Endothelial cell of umbilical vein (primary cell): ENCODE data around the gene HDGFL2. TPM values are rescaled to one million over a fixed set of nuclear protein-coding genes. Genes with fewer than 3 reads are reported as not detected.
A peak's percentile ranks its signal among the peaks of the same experiment; 100 is the strongest.

ENCODE experiments used
- BruUV-seq: library from RNA; stranded (reverse); fragments of 400-500 nt; replicated peaks from 2 replicates; lab custom pipeline; 2021; lab: Mats Ljungman, UMichigan
- CTCF ChIA-PET: fragments of 300-600, 350-600 bp; sonication (Branson Sonifier 250); formaldehyde crosslinking; loops from one replicate; lab custom pipeline; 2021; ENCODE audit warnings: antibody characterized with exemption, inconsistent platforms; lab: Charles Lee
- POLR2A ChIA-PET: fragments of 300-600, 350-600 bp; sonication (Branson Sonifier 250); formaldehyde crosslinking; loops from one replicate; lab custom pipeline; 2021; ENCODE audit warnings: antibody characterized with exemption, inconsistent platforms; lab: Charles Lee
- DNase-seq: peaks from one replicate; pipeline ENCODE4 v3.0.0-alpha.2; 2011; ENCODE audit warnings: low read depth, low spot score
- FAIRE-seq: peaks from 2 replicates; lab custom pipeline; 2011; peaks lifted over from hg19 to GRCh38; lab: Jason Lieb, UNC
- H2AFZ ChIP-seq: 2 replicates; pipeline ENCODE4 v1.6.0; 2012; ENCODE audit warnings: low read depth, low read length, control low read depth, inconsistent platforms
- H3K27ac ChIP-seq: 2 replicates; pipeline ENCODE4 v1.5.1; 2011; ENCODE audit warnings: low read depth, mild to moderate bottlenecking, control low read depth, low read length, moderate library complexity; ENCODE audit not compliant: insufficient read depth
- H3K27me3 ChIP-seq, 2 experiments: 2 replicates each; pipeline versions ENCODE4 v1.6.0 to v1.6.1; 2011; ENCODE audit warnings: low read length in 2 of 2, mixed read lengths in 1 of 2; ENCODE audit not compliant: control insufficient read depth in 2 of 2, insufficient read depth in 2 of 2
- H3K36me3 ChIP-seq, 2 experiments: 2 replicates in 1 of 2; 3 replicates in 1 of 2; pipeline ENCODE4 v1.5.1; 2011; ENCODE audit warnings: low read length in 2 of 2, mild to moderate bottlenecking in 1 of 2, moderate library complexity in 1 of 2; ENCODE audit not compliant: control insufficient read depth in 2 of 2, insufficient read depth in 2 of 2; ENCODE audit errors: extremely low read depth in 1 of 2
- H3K4me1 ChIP-seq: 3 replicates; pipeline ENCODE4 v1.5.1; 2011; ENCODE audit warnings: mild to moderate bottlenecking, low read length; ENCODE audit not compliant: control insufficient read depth, insufficient read depth; ENCODE audit errors: extremely low read depth
- H3K4me2 ChIP-seq: 2 replicates; pipeline ENCODE4 v1.6.1; 2011; ENCODE audit warnings: low read length, control low read depth, mixed read lengths; ENCODE audit not compliant: insufficient read depth
- H3K4me3 ChIP-seq, 3 experiments: fragments of 200-600 bp in 1 of 3; sonication (generic), shearing (Covaris generic) in 1 of 3; replicated peaks in 1 of 3; 2 replicates each; pipeline ENCODE4 v1.5.1; 2011 to 2016; ENCODE audit warnings: control low read depth in 3 of 3, low read length in 3 of 3, mild to moderate bottlenecking in 2 of 3, inconsistent platforms in 1 of 3, low read depth in 1 of 3, moderate library complexity in 1 of 3; ENCODE audit not compliant: insufficient read depth in 1 of 3
- H3K79me2 ChIP-seq: 2 replicates; pipeline ENCODE4 v1.6.0; 2012; ENCODE audit warnings: low read length, inconsistent platforms; ENCODE audit not compliant: control insufficient read depth, insufficient read depth
- H3K9ac ChIP-seq: replicated peaks from 2 replicates; pipeline ENCODE3; 2011; ENCODE audit warnings: low read length, control low read depth; ENCODE audit not compliant: insufficient read depth; ENCODE audit errors: extremely low read depth
- H3K9me1 ChIP-seq: replicated peaks from 3 replicates; pipeline ENCODE4 v1.6.0; 2011; ENCODE audit warnings: mild to moderate bottlenecking, low read length; ENCODE audit not compliant: control insufficient read depth, insufficient read depth; ENCODE audit errors: extremely low read depth
- H3K9me3 ChIP-seq: replicated peaks from 2 replicates; pipeline ENCODE4 v1.5.1; 2012; ENCODE audit warnings: low read length, inconsistent platforms; ENCODE audit not compliant: control insufficient read depth, insufficient read depth
- H4K20me1 ChIP-seq: replicated peaks from 2 replicates; pipeline ENCODE3; 2011; ENCODE audit warnings: mild to moderate bottlenecking, low read length; ENCODE audit not compliant: control insufficient read depth, insufficient read depth; ENCODE audit errors: extremely low read depth
- EZH2 ChIP-seq: IDR thresholded peaks from 2 replicates; pipeline ENCODE4 v1.6.1; 2012; ENCODE audit warnings: borderline replicate concordance, low read depth, mild to moderate bottlenecking, moderate library complexity, low read length, inconsistent platforms; ENCODE audit not compliant: severe bottlenecking
- FOS ChIP-seq: IDR thresholded peaks from 2 replicates; pipeline ENCODE4 v1.6.1; 2011; ENCODE audit warnings: mild to moderate bottlenecking, low read length, moderate library complexity, borderline replicate concordance; ENCODE audit not compliant: insufficient read depth
- JUN ChIP-seq: IDR thresholded peaks from 2 replicates; pipeline ENCODE4 v1.6.1; 2011; ENCODE audit warnings: borderline replicate concordance, low read depth; ENCODE audit not compliant: insufficient read length, insufficient read depth
- MAX ChIP-seq: IDR thresholded peaks from 2 replicates; pipeline ENCODE4 v1.6.1; 2011; ENCODE audit not compliant: insufficient read depth, insufficient read length
- MYC ChIP-seq: IDR thresholded peaks from one replicate; pipeline ENCODE4 v1.6.1; 2011; ENCODE audit warnings: mild to moderate bottlenecking, low read depth, low read length
- POLR2A ChIP-seq: IDR thresholded peaks from 2 replicates; pipeline ENCODE4 v1.6.1; 2012; ENCODE audit warnings: low read depth, mild to moderate bottlenecking, control low read depth, low read length
- POLR2AphosphoS5 ChIP-seq: IDR thresholded peaks from 2 replicates; pipeline ENCODE4 v1.6.1; 2012; ENCODE audit warnings: low read depth, mild to moderate bottlenecking, control low read depth, low read length, moderate library complexity; ENCODE audit not compliant: insufficient read depth
- dilution Hi-C: fragments of 300-500 bp; cut with MboI; formaldehyde crosslinking; loops from one replicate; pipeline ENCODE4 v1.15.0; 2019; ENCODE audit warnings: low sequenced_read_pairs; ENCODE audit not compliant: extremely low pct_ligation_motif_present
- intact Hi-C: fragments of 100-400 bp; cut with micrococcal nuclease; formaldehyde crosslinking; loops from one replicate; pipeline ENCODE4 v1.10.0; 2022
- polyA plus RNA-seq, 4 experiments: library from polyadenylated mRNA; depleted of rRNA in 3 of 4; stranded (reverse) in 3 of 4; unstranded in 1 of 4; fragments of >200 nt; gene quantifications; 2 replicates each; pipeline versions ENCODE4 v1.2.1 to v1.2.3, GENCODE V29; 2011 to 2012; ENCODE audit warnings: missing spikeins in 1 of 4
- total RNA-seq: library from RNA; stranded (reverse); gene quantifications from 2 replicates; pipeline ENCODE4 v1.2.3, GENCODE V29; 2021
- TF ChIP-seq, protein P1 (sequence below), 2 donors: IDR thresholded peaks; 1 replicate in 1 of 2; 2 replicates in 1 of 2; pipeline ENCODE4 v1.5.1; 2011; ENCODE audit warnings: low read length in 2 of 2, mild to moderate bottlenecking in 2 of 2, moderate library complexity in 2 of 2, control low read depth in 1 of 2, inconsistent platforms in 1 of 2, low read depth in 1 of 2; ENCODE audit not compliant: insufficient read depth in 1 of 2; ENCODE audit errors: extremely low read depth in 1 of 2

Gene HDGFL2
- total and polyA plus RNA-seq, 2 donors (not counting 3 experiments of a cell fraction or from before 2014, with no cell fraction given): 39.1 to 79.6 TPM

GRCh38 chr19:4473763-4474513 is 1.8 kb downstream of the HDGFL2 start:
- Histone ChIP-seq H3K36me3 (peaks cover 9 to 19% of the 10 kb centered on the region in 2 experiments), H3K9me3 (no peaks in the 10 kb centered on the region), H3K79me2 (peaks cover 27% of the 10 kb centered on the region), H3K4me3 (peak overlapping the region; percentile 6 to 42 (median 32)), H3K4me2 (peak overlapping the region; percentile 62), H3K27me3 (no peaks in the 10 kb centered on the region), H4K20me1 (no peaks in the 10 kb centered on the region), H3K27ac (no peak overlapping the region), H3K4me1 (peaks cover 12% of the 10 kb centered on the region), H2AFZ (peak overlapping the region; percentile 10), H3K9me1 (no peaks in the 10 kb centered on the region), H3K9ac (no peak overlapping the region)
- FAIRE-seq: peak; percentile 26
- no peak for DNase-seq
- ChIA-PET CTCF (interaction anchor here (0.6 to 1.4 kb wide), 4 partner anchors 17 to 121 kb away, joined by 3 to 6 read pairs (median 4); no protein-coding TSS in a partner anchor), POLR2A (no interaction called here)
- intact Hi-C loops (loop anchor here (5.0 kb wide), 1 partner anchor 163 kb away; the partner anchor contains the start of gene TNFAIP8L1), dilution Hi-C loops (no loop called here)
- TF ChIP-seq EZH2: no peak
- no peak for TF ChIP-seq POLR2AphosphoS5
- TF ChIP-seq MYC: no peak
- TF ChIP-seq, protein P1, sequence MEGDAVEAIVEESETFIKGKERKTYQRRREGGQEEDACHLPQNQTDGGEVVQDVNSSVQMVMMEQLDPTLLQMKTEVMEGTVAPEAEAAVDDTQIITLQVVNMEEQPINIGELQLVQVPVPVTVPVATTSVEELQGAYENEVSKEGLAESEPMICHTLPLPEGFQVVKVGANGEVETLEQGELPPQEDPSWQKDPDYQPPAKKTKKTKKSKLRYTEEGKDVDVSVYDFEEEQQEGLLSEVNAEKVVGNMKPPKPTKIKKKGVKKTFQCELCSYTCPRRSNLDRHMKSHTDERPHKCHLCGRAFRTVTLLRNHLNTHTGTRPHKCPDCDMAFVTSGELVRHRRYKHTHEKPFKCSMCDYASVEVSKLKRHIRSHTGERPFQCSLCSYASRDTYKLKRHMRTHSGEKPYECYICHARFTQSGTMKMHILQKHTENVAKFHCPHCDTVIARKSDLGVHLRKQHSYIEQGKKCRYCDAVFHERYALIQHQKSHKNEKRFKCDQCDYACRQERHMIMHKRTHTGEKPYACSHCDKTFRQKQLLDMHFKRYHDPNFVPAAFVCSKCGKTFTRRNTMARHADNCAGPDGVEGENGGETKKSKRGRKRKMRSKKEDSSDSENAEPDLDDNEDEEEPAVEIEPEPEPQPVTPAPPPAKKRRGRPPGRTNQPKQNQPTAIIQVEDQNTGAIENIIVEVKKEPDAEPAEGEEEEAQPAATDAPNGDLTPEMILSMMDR (IDR thresholded peaks at IDR 0.05; ENCODE audit: extremely low read depth in 1 of 2, insufficient read depth in 1 of 2, low read depth in 1 of 2, low read length in 2 of 2): no peak
- TF ChIP-seq JUN: no peak
- no peak for TF ChIP-seq MAX
- no peak for TF ChIP-seq POLR2A
- TF ChIP-seq FOS: no peak
- no TSS peak for BruUV-seq
